Erythroblast (primary cell): ENCODE data around the gene TTC21A.

Experiments used
- GATA1 ChIP-seq: IDR thresholded peaks from 2 replicates; pipeline ENCODE4 v1.6.1; 2011; ENCODE audit warnings: low read depth, mild to moderate bottlenecking, control low read depth, low read length, moderate library complexity
- POLR2A ChIP-seq: IDR thresholded peaks from 2 replicates; pipeline ENCODE4 v1.6.1; 2011; ENCODE audit warnings: mild to moderate bottlenecking, low read length

DNA sequence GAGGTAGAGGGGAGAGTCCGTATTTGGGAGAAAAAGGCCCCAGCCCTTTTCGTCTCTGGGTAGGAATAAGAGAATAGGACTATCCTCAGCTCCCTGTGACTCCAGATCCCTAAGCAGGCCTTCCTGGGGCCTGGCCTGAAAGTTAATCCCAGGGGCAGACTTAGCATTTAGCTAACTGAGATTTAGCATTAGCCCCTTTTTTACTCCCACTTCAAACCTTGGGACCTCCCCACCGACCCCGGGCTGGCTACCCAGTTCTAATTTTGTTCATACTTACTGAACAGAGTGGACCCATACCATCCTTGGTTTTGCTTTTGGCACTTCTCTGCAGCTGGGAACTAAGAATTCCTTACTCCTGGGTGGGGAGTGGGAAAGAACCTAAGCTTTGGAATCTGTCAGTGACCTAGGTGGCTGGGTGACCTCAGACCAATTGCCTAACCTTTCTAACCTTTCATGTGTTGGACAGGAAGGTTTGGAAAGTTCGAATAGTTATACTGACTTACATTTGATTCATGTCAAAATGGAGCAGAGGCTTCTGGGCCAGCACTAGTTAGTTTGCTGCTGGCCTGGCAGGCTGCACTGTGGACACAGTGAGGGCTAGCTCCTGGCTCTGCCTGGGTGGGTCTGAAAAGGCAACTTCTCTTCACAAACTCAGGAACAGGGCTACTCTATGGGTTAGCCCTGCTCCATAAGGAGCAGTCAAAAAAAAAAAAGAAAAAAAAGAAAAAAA lies 11.6 kb downstream of the TTC21A start:
- TF ChIP-seq POLR2A (no peak), GATA1 (no peak)
